ENCODE measurements around the gene C6orf132.

Gene C6orf132

GRCh38 chr6:42106112-42107023 lies 36.1 kb downstream of the C6orf132 start:
- DNase-seq (ENCODE audit: low read depth in 2 of 3, low spot score in 2 of 3): no peak

DNA sequence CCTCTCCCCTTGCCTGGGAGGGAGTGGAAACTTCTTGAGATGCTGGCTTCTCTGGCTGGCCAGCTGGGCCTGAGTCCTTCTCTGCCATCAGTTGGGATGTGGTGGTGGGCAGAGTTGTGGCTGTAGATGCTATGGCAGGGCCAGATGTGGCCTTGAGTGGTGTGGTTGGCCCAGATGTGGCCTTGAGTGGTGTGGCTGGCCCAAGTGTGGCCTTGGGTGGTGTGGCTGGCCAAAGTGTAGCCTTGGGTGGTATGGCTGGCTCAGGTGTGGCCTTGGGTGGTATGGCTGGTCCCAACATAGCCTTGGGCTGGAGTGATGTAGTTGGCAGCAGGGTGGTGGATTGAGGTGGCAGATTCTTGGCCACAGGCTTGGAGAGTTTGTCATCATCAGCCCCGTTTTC lies 36.7 kb downstream of the C6orf132 start:
- no peak for DNase-seq (ENCODE audit: low read depth in 2 of 3, low spot score in 2 of 3)

DNA sequence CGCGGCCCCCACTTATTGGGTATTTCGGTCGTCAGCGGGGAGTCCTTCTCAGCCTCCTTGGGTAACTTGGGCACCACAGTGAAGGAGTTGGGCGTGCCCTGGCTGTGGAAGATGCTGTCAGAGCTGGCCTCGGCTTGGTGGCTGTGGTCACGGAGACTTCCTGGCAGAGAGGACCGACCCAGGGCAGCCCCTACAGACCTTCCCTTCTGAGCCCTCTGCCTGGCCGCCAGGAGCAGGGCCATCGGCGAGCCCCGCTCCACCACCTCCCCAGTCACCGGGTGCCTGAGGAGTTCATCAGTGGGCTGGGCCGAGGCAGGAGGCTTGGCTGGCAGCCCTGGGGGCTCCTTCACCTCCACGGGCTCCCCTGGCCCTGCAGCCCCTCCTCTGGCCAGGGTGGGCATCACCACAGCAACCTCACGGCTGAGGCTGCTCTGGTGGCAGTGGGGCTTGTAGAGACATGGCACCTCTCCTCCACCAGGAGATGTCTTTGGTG lies 37.2 kb downstream of the C6orf132 start:
- DNase-seq (ENCODE audit: low read depth in 2 of 3, low spot score in 2 of 3): no peak

DNA sequence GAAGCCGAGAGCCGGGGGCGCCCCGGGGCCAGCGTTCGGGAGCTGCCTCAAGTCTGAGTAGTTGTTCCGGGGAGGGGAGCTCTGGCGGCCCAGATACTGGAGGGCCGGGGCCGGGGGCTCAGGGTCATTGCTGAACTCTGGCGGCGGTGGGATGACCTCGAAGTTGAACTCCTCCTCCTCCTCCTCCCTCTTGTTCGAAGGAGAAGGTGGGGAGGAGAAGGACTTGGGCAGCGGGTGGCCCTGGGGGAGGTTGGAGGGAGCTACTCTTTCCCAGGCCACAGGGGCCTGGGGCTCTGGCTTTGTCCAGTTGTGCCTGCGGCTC lies 37.7 kb downstream of the C6orf132 start:
- peak in 1 of 3 experiments; percentile 29 for DNase-seq (ENCODE audit: low read depth in 2 of 3, low spot score in 2 of 3)

GRCh38 chr6:42104095-42104803 lies 38.2 kb downstream of the C6orf132 start:
- peak; percentile 38 to 67 (median 63) for DNase-seq (ENCODE audit: low read depth in 2 of 3, low spot score in 2 of 3)

DNA sequence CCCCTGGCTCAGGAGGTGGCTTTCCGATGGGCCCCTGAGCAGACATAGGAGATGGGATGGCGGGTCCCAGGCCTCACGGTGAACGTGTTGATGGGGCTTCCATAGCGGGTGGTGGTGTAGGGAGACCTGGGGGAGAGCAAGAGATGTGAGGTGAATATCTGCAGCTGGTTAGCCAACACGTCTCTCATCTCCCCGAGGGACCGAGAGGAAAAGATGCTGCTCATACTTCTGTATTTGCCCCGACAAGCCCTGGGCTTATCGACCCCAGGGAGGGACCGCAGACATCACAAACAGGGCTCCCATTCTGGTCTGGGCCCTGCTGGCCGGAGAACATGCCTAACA lies 38.7 kb downstream of the C6orf132 start:
- no peak for DNase-seq (ENCODE audit: low read depth in 2 of 3, low spot score in 2 of 3)

GRCh38 chr6:42103216-42103615 lies 39.2 kb downstream of the C6orf132 start:
- no peak for DNase-seq (ENCODE audit: low read depth in 2 of 3, low spot score in 2 of 3)

DNA sequence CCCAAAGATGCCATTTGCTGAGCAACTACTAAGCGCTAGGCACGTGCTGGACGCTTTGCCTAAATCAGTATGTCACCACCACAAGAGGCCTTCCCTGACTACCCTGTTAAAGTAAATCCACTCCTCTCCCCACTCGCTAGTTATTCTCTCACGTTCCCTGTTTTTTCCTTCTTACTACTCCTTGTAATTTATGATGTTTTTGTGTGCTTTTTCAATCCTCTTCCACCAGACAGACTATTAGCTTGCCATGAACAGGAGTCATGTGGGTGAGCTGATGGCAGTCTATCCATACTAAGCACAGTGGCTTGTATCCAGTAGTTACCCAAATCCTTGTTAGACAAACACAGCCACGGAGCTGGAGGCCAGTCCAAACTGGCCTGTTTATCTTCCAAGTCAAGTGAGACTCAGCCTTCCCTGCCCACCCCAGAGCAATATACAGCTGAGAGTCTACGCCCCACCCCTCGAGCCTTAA lies 41.2 kb downstream of the C6orf132 start:
- no peak for DNase-seq (ENCODE audit: low read depth in 2 of 3, low spot score in 2 of 3)

DNA sequence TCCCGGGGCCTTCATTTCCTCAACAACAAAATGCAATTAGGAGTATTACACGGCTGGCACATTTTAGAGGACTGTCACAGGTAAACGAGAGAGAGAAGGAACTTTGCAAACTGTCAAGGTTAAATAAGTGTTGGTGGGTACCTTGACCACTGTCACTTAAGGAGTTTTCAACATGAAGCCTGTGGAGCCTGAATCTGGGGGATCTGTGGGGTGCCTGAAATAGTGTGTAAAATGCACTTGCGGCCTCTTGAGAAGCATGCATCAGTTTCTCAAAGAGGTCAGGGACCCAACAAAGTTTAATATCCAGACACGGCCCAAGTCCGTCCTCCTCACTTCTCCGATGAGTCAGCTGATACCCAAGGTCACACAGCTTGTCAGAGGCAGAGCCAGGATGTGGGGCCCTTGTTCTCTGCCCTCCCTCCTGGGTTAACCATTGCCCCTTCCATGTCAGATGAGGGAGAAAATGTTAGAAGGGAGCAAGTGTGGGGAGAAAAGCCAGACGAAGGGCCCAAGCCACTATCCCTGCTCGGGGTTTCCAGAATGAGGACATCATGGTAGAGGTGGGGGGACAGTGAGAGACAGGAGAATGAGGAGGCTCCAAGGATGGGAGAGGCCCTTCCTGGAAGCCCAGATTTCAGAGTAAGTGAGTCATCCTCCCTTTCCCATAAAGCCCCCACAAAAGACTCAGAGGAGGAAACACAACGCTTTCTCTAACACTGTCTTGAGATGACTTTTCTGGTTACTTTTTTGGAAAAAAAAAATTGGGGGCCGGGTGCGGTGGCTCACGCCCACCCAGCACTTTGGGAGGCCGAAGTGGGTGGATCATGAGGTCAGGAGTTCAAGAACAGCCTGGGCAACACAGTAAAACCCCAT lies 42.2 kb downstream of the C6orf132 start:
- DNase-seq (ENCODE audit: low read depth in 2 of 3, low spot score in 2 of 3): peak in 1 of 3 experiments; percentile 22

DNA sequence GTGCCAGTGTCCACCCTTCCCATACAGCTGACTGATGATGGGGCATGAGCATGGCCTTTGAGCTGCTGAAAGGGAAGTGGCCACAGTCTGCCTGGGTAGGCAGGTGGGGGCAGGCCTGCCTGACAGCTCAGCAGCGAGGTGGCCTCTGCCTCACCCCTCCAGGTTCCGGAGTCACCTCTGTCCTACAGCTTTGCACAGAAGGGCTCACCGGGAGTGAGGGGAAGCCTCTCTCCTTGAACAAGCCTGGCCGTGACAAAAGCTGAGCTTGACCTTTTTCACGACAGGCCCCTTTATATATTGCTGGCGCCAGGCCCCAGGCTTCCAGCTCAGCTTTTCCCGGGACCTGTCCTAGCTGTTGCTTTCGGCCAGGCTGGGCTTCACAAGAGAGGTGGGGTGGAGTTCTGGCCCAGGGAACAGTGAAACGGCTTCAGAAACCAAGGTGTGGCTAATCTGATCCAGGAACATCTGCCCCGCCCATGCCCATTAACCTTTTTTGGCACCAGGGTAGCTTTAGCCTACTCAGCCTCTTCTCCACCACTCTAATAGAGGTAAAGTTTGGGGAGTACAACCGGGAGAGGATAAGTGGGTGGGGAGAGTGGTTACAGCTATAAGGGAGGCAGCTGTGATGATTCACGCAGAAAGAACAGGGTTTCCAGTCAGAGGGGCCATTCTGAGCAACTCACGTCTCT lies 42.9 kb downstream of the C6orf132 start:
- peak in 1 of 3 experiments; percentile 28 for DNase-seq (ENCODE audit: low read depth in 2 of 3, low spot score in 2 of 3)

GRCh38 chr6:42095776-42096541 lies 46.5 kb downstream of the C6orf132 start:
- DNase-seq (ENCODE audit: low read depth in 2 of 3, low spot score in 2 of 3): no peak

- DNase-seq (ENCODE audit: low read depth in 2 of 3, low spot score in 2 of 3): no peak
Measured at GRCh38 chr6:42095094-42095493, 47.3 kb downstream of the C6orf132 start.

DNA sequence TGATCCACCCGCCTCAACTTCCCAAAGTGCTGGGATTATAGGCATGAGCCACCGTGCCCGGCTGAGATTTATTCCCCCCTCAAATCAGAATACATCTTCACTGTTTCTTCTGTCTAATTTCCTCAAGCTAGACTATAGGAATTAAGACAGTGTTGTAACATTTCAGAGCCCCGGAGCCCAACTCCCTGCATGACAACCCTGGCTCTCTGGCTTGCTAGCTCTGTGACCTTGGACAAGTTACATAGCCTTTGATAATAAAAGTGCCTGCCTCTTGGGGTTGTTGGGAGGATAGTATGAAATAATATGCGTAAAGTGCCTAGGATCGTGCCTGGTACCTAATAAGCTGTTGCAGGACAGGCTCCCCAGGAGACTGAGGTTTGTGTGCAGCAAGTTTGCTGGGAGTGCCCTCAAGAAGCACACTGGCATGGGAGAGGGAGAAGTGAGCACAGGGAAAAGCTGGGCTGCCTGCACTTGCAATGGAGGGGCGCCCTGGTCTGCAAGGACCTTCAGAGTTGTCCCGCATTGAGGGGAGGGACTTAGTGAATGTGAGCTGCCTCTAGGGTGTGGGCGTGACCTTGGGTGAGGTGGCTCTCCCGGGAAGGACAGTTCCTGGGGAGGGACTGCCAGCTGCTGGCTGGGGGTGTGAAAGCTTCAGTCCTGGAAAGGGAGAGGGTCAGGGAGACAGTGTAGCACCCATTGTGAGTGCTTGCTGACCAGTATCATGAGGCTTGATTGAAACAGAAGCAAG lies 48.7 kb downstream of the C6orf132 start:
- no peak for DNase-seq (ENCODE audit: low read depth in 2 of 3, low spot score in 2 of 3)

DNA sequence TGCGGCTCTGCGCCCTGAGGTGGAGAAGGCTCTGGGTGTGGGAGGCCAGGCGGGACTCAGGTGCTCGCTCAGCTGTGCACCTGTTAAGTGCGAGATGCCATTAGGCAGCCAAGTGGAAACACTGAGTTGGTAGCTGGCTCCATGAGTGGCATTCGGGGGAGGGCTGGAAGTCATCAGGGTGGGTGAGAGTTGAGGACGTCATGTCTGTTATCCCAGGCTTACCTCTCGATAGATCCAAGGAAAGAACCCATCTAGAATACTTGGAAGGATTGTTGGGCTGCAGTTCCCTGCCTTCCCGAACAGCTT lies 50.7 kb downstream of the C6orf132 start:
- DNase-seq (ENCODE audit: low read depth in 2 of 3, low spot score in 2 of 3): no peak

DNA sequence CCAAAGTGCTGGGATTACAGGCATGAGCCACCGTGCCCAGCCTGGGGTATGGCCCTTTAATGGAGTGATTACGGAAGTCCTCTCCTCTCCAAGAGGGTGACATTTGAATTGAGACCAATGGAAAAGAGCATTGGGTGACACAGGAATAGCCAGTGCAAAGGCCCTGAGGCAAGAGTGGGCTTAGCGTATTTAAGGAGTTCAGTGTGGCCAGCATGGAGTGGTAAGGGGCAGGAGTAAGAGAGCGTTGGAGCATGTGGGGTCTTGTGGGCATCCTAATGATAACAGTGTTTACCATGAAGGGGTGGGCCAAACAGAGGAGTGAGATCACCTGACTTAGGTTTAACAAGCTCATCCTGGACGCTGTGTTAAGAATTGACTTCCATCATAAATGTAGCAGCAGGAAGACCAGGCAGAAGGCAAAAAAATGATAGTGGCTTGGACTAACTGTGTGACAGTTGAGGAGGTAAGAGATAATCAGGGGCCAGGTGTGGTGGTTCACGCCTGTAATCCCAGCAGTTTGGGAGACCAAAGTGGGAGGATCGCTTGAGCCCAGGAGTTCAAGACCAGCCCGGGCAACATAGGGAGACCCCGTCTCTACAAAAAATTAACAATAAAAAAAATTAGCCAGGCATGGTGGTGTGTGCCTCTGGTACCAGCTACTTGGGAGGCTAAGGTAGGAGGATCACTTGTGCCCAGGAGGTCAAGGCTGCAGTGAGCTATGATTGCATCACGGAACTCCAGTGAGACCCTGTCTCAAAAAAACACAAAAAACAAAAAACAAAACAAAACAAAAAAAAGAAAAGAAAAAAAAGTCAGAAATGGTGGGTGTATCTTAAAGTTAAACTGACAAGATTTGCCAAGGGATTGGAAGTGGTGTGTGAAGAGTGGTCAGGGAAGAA lies 51.4 kb downstream of the C6orf132 start:
- no peak for DNase-seq (ENCODE audit: low read depth in 2 of 3, low spot score in 2 of 3)

GRCh38 chr6:42088101-42088591 lies 54.3 kb downstream of the C6orf132 start:
- DNase-seq (ENCODE audit: low read depth in 2 of 3, low spot score in 2 of 3): no peak

DNA sequence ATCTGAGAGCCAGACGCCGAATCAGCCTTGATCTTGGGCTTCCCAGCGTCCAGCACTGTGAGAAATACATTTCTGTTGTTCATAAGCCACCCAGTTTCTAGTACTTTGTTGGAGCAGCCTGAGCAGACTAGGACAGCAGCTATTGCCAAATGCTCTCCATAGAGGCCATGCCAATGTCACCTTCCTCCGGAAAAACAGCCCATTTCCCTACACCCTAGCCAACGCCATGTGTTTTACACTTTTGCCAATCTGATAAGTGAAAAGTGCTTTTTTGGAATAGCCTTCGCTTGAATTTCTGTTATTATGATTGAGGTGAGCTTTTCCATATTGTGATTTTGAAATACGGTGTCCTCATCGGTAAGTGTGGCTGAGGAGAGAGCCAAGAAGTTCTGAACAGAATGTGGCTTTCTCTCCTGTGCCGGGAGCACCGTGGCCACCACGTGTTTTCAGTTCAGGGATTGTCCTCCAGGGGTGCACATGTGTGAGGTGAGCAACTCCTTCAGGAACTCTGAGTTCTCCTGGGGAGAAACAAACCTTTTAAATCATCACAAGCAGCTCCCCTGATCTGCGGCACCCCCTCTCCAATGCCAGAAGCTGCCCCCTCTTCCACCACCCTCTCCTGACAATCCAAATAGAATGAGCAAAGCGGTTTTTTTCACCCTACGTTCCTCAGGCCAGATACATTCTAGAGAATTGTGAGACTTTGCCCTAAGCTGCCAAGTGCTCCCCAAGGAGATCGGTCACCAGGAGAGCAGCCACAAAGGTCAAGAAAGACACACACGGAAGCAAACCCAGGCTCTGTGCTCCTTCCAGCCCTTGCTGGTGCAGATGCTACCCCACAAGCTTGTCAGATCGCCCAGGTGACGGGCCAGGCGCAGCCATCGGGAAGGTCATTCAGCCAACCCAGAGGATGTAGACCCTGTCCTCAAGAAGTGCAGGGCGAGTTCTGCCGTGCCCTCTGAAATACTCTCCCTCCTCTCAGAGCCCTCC lies 56.1 kb downstream of the C6orf132 start:
- no peak for DNase-seq (ENCODE audit: low read depth in 2 of 3, low spot score in 2 of 3)

Data from activated CD8-positive, alpha-beta memory T cell treated with anti-CD3 and anti-CD28 coated beads for 48 hours (primary cell).